Left ventricle myocardium inferior (tissue), 1 donor: ENCODE data around the gene TTC31. TPM values are rescaled to one million over a fixed set of nuclear protein-coding genes. Genes with fewer than 3 reads are reported as not detected.

ENCODE experiments used
- DNase-seq: peaks from one replicate; pipeline ENCODE4 v3.0.0-alpha.2; 2020
- H3K27ac ChIP-seq: fragments of 200-600 bp; replicated peaks from 2 replicates; pipeline ENCODE4 v1.8.0; 2021
- H3K27me3 ChIP-seq: fragments of 200-600 bp; 2 replicates; pipeline ENCODE4 v1.8.0; 2021; ENCODE audit warnings: low read depth
- H3K36me3 ChIP-seq: fragments of 200-600 bp; 2 replicates; pipeline ENCODE4 v1.8.0; 2021
- H3K4me1 ChIP-seq: fragments of 200-600 bp; 2 replicates; pipeline ENCODE4 v1.8.0; 2021
- H3K4me3 ChIP-seq: fragments of 200-600 bp; 2 replicates; pipeline ENCODE4 v1.8.0; 2021; ENCODE audit warnings: mild to moderate bottlenecking, moderate library complexity
- H3K9me3 ChIP-seq: fragments of 200-600 bp; replicated peaks from 2 replicates; pipeline ENCODE4 v1.8.0; 2021
- intact Hi-C: fragments of 100-400 bp; cut with micrococcal nuclease; formaldehyde crosslinking; loops from one replicate; pipeline ENCODE4 v1.11.0; 2022
- total RNA-seq: library from RNA; stranded (reverse); fragmentation: NEBNext Ultra II Directional; extraction: Animal tissue kit (Norgen Biotek cat#: 25700); gene quantifications from one replicate; pipeline ENCODE4 v1.2.1, GENCODE V29; 2021
- TF ChIP-seq, protein P1 (sequence below): fragments of 200-600 bp; IDR thresholded peaks from 2 replicates; pipeline ENCODE4 v1.8.0; 2021; ENCODE audit warnings: antibody characterized with exemption, mild to moderate bottlenecking, borderline replicate concordance
- donor health status: DM: no; HTN: yes; CAD: no; lungs with severe emphysema.

Gene TTC31
- total RNA-seq, 1 donor from 2014 or later: 9.5 TPM

- no peak for DNase-seq
- Histone ChIP-seq H3K4me3 (no peak within 1 kb of the TSS), H3K4me1 (peaks cover 33% of the 10 kb centered on the region), H3K27ac (no peak within 1 kb of the TSS), H3K36me3 (peaks cover 30% of the 10 kb centered on the region), H3K27me3 (peaks cover 16% of the 10 kb centered on the region), H3K9me3 (no peaks in the 10 kb centered on the region)
- TF ChIP-seq, protein P1, sequence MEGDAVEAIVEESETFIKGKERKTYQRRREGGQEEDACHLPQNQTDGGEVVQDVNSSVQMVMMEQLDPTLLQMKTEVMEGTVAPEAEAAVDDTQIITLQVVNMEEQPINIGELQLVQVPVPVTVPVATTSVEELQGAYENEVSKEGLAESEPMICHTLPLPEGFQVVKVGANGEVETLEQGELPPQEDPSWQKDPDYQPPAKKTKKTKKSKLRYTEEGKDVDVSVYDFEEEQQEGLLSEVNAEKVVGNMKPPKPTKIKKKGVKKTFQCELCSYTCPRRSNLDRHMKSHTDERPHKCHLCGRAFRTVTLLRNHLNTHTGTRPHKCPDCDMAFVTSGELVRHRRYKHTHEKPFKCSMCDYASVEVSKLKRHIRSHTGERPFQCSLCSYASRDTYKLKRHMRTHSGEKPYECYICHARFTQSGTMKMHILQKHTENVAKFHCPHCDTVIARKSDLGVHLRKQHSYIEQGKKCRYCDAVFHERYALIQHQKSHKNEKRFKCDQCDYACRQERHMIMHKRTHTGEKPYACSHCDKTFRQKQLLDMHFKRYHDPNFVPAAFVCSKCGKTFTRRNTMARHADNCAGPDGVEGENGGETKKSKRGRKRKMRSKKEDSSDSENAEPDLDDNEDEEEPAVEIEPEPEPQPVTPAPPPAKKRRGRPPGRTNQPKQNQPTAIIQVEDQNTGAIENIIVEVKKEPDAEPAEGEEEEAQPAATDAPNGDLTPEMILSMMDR: no peak
- intact Hi-C loops: no loop called here
Measured at GRCh38 chr2:74525717-74526648, 43.1 kb downstream of the TTC31 start, which contains the start of gene DQX1. Gene DQX1, minus strand, starts transcription at chr2:74526231. Its CDS starts 502 bp downstream, at chr2:74525729.

DNA sequence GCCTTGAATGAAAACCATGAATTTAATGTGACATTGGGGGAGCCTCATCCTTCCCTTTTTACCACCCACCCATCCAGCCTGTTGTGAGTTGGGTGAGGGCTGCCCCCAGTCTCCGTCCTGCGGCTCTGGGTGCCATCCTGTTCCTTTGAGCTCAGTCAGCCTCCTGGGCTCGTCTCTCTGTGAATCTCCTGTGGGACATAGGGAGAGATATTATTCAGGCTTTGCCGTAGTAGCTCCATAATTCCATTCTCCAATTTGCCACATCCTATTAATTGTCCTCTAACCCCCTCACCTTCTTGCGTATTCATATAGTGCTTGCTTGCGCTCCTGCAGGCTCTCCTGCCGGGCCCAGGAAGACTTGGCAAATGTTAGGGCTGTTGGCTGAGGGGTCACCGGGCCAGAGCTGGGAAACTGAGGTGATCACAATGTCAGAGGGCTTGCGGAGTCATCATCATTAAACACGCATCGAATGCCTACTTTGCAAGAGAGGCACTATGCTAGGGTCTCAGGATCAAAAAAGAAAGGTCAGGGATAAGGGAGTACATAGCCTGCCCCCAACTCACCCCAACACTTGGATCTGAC is 43.9 kb downstream of the TTC31 start:
- intact Hi-C loops: no loop called here
- Histone ChIP-seq H3K36me3 (peaks cover 37% of the 10 kb centered on the region), H3K27me3 (peaks cover 11% of the 10 kb centered on the region), H3K4me3 (no peak overlapping the region), H3K4me1 (peaks cover 40% of the 10 kb centered on the region), H3K27ac (no peak overlapping the region), H3K9me3 (no peaks in the 10 kb centered on the region)
- DNase-seq: no peak
- TF ChIP-seq, protein P1: no peak

DNA sequence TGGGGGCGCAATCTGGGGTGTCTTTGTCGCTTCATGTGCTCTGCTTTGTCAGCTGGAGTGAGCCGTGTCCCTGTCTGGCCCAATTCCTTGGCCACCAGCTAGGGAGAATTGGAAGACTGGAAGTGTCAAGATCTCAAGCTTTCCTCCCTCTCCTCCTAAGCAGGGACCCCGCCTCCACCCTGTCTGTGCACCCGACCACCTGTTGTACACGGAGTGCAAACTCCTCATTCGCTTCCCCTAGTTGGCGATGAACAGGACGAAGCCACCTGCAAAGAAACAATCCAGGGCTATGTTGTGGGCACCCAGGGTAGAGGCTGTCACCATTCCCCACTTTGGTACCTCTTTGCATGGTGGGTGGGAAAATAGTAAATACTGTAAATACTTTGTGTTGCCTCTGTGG is 44.9 kb downstream of the TTC31 start:
- intact Hi-C loops: no loop called here
- DNase-seq: no peak

GRCh38 chr2:74528600-74529356 is 45.9 kb downstream of the TTC31 start:
- TF ChIP-seq, protein P1: no peak
- peak overlapping the region; percentile 93 for H3K27ac ChIP-seq
- DNase-seq: no peak
- no peaks in the 10 kb centered on the region for H3K9me3 ChIP-seq
- peaks cover 57% of the 10 kb centered on the region for H3K36me3 ChIP-seq
- peak overlapping the region; percentile 97 for H3K4me3 ChIP-seq
- no peaks in the 10 kb centered on the region for H3K27me3 ChIP-seq
- intact Hi-C loops: no loop called here
- H3K4me1 ChIP-seq: peaks cover 49% of the 10 kb centered on the region

More for the DNA sequence above, 44.9 kb downstream of the TTC31 start:
- Histone ChIP-seq H3K4me3 (no peak overlapping the region), H3K4me1 (peaks cover 49% of the 10 kb centered on the region), H3K36me3 (peaks cover 47% of the 10 kb centered on the region), H3K9me3 (no peaks in the 10 kb centered on the region), H3K27me3 (peaks cover under 1% of the 10 kb centered on the region), H3K27ac (no peak overlapping the region)
- TF ChIP-seq, protein P1: no peak
